EL (cell line): ENCODE data around the gene SHCBP1L.

Experiments used
- DNase-seq: peaks from one replicate; pipeline ENCODE4 v3.0.0-alpha.2; 2016

The SHCBP1L gene

GRCh38 chr1:182888736-182889531, 64.0 kb downstream of the SHCBP1L start:
- DNase-seq: peak; percentile 16

GRCh38 chr1:182886985-182887384, 66.0 kb downstream of the SHCBP1L start:
- no peak for DNase-seq

GRCh38 chr1:182885591-182885990, 67.4 kb downstream of the SHCBP1L start:
- DNase-seq: no peak

GRCh38 chr1:182884872-182885271, 68.1 kb downstream of the SHCBP1L start:
- no peak for DNase-seq

GRCh38 chr1:182877842-182878241, 75.1 kb downstream of the SHCBP1L start:
- DNase-seq: no peak

- no peak for DNase-seq
Measured at GRCh38 chr1:182877331-182877730, 75.6 kb downstream of the SHCBP1L start.

GRCh38 chr1:182875889-182876288, 77.1 kb downstream of the SHCBP1L start:
- no peak for DNase-seq

- no peak for DNase-seq
Measured at GRCh38 chr1:182872881-182873280, 80.1 kb downstream of the SHCBP1L start.

GRCh38 chr1:182869241-182869666, 83.7 kb downstream of the SHCBP1L start:
- DNase-seq: no peak

- DNase-seq: no peak
Measured at GRCh38 chr1:182867861-182868260, 85.1 kb downstream of the SHCBP1L start.

- no peak for DNase-seq
Measured at GRCh38 chr1:182863940-182864339, 89.0 kb downstream of the SHCBP1L start.

GRCh38 chr1:182862827-182863226, 90.1 kb downstream of the SHCBP1L start:
- DNase-seq: no peak

GRCh38 chr1:182861994-182862393, 91.0 kb downstream of the SHCBP1L start:
- peak; percentile 26 for DNase-seq

GRCh38 chr1:182860658-182861057, 92.3 kb downstream of the SHCBP1L start:
- no peak for DNase-seq

- no peak for DNase-seq
Measured at GRCh38 chr1:182857212-182857611, 95.8 kb downstream of the SHCBP1L start.

GRCh38 chr1:182855911-182856310, 97.1 kb downstream of the SHCBP1L start:
- no peak for DNase-seq

GRCh38 chr1:182851825-182852224, 101.1 kb downstream of the SHCBP1L start:
- DNase-seq: no peak

- no peak for DNase-seq
Measured at GRCh38 chr1:182850319-182850718, 102.6 kb downstream of the SHCBP1L start.
